Measurements from ENCODE around the gene CRKL.

Gene CRKL

GRCh38 chr22:20922141-20922751 is 5.0 kb downstream of the CRKL start:
- no peak for TF ChIP-seq EZH2phosphoT487 (IDR thresholded peaks at IDR 0.05; ENCODE audit: borderline replicate concordance, low read length)
- TF ChIP-seq CTCF (IDR thresholded peaks at IDR 0.05; ENCODE audit: low read depth, low read length, poor library complexity, severe bottlenecking): no peak
- H3F3A ChIP-seq (ENCODE audit: control insufficient read depth, insufficient read depth): no peaks in the 10 kb centered on the region
- H3K4me3 ChIP-seq (ENCODE audit: low read length): 0 out of 2 replicates have a peak overlapping the region, but pooled peaks have one; percentile 16
- H3K4me2 ChIP-seq (ENCODE audit: low read length): peak overlapping the region; percentile 34
- peaks cover 44% of the 10 kb centered on the region for H4K20me1 ChIP-seq (ENCODE audit: control insufficient read depth, insufficient read depth, low read depth, low read length)
- H3K36me3 ChIP-seq (ENCODE audit: control insufficient read depth, low read length): peaks cover 64% of the 10 kb centered on the region
- H3K27me3 ChIP-seq (ENCODE audit: control insufficient read depth, low read length): no peaks in the 10 kb centered on the region
- H3K9me2 ChIP-seq (replicated peaks; ENCODE audit: control insufficient read depth, low read length): no peaks in the 10 kb centered on the region
- H3K4me1 ChIP-seq (ENCODE audit: control insufficient read depth, low read length): peaks cover 57% of the 10 kb centered on the region
- no peak overlapping the region for H3K27ac ChIP-seq (ENCODE audit: low read depth, low read length)
- H3K79me2 ChIP-seq (ENCODE audit: control insufficient read depth, low read length): peaks cover 100% of the 10 kb centered on the region
- no peaks in the 10 kb centered on the region for H3K9me3 ChIP-seq (ENCODE audit: control insufficient read depth, insufficient read depth, low read length)

GRCh38 chr22:20926243-20926642 is 9.0 kb downstream of the CRKL start:
- Histone ChIP-seq H3K4me3 (ENCODE audit: low read length) (no peak overlapping the region), H4K20me1 (ENCODE audit: control insufficient read depth, insufficient read depth, low read depth, low read length) (peaks cover 34% of the 10 kb centered on the region), H3K4me2 (ENCODE audit: low read length) (no peak overlapping the region), H3K36me3 (ENCODE audit: control insufficient read depth, low read length) (peaks cover 37% of the 10 kb centered on the region), H3K9me3 (ENCODE audit: control insufficient read depth, insufficient read depth, low read length) (no peaks in the 10 kb centered on the region), H3K27me3 (ENCODE audit: control insufficient read depth, low read length) (no peaks in the 10 kb centered on the region), H3F3A (ENCODE audit: control insufficient read depth, insufficient read depth) (no peaks in the 10 kb centered on the region), H3K9me2 (replicated peaks; ENCODE audit: control insufficient read depth, low read length) (no peaks in the 10 kb centered on the region), H3K4me1 (ENCODE audit: control insufficient read depth, low read length) (peaks cover 42% of the 10 kb centered on the region), H3K79me2 (ENCODE audit: control insufficient read depth, low read length) (peaks cover 100% of the 10 kb centered on the region), H3K27ac (ENCODE audit: low read depth, low read length) (no peak overlapping the region)
- TF ChIP-seq CTCF (IDR thresholded peaks at IDR 0.05; ENCODE audit: low read depth, low read length, poor library complexity, severe bottlenecking) (no peak), EZH2phosphoT487 (IDR thresholded peaks at IDR 0.05; ENCODE audit: borderline replicate concordance, low read length) (no peak)

- peaks cover 33% of the 10 kb centered on the region for H4K20me1 ChIP-seq (ENCODE audit: control insufficient read depth, insufficient read depth, low read depth, low read length)
- H3K27me3 ChIP-seq (ENCODE audit: control insufficient read depth, low read length): no peaks in the 10 kb centered on the region
- TF ChIP-seq CTCF (IDR thresholded peaks at IDR 0.05; ENCODE audit: low read depth, low read length, poor library complexity, severe bottlenecking): no peak
- TF ChIP-seq EZH2phosphoT487 (IDR thresholded peaks at IDR 0.05; ENCODE audit: borderline replicate concordance, low read length): no peak
- H3K4me2 ChIP-seq (ENCODE audit: low read length): no peak overlapping the region
- H3K36me3 ChIP-seq (ENCODE audit: control insufficient read depth, low read length): peaks cover 37% of the 10 kb centered on the region
- H3F3A ChIP-seq (ENCODE audit: control insufficient read depth, insufficient read depth): no peaks in the 10 kb centered on the region
- peaks cover 30% of the 10 kb centered on the region for H3K4me1 ChIP-seq (ENCODE audit: control insufficient read depth, low read length)
- H3K79me2 ChIP-seq (ENCODE audit: control insufficient read depth, low read length): peaks cover 99% of the 10 kb centered on the region
- no peaks in the 10 kb centered on the region for H3K9me2 ChIP-seq (replicated peaks; ENCODE audit: control insufficient read depth, low read length)
- no peaks in the 10 kb centered on the region for H3K9me3 ChIP-seq (ENCODE audit: control insufficient read depth, insufficient read depth, low read length)
- no peak overlapping the region for H3K4me3 ChIP-seq (ENCODE audit: low read length)
- H3K27ac ChIP-seq (ENCODE audit: low read depth, low read length): no peak overlapping the region
These were observed 10.8 kb downstream of the CRKL start for GRCh38 chr22:20927940-20928572.
